ACC112 (cell line): ENCODE data around the gene MIS12.

Experiments
- H2AFZ ChIP-seq: fragments of 200-600 bp; sonication (generic); one replicate; pipeline ENCODE4 v1.6.0; 2017; ENCODE audit warnings: antibody characterized with exemption, low read length; ENCODE audit not compliant: unreplicated experiment
- H3K27ac ChIP-seq: fragments of 200-600 bp; sonication (generic); 2 replicates; pipeline ENCODE4 v1.5.1; 2014; ENCODE audit warnings: low read depth, mild to moderate bottlenecking, antibody characterized with exemption, low read length, moderate library complexity
- H3K27me3 ChIP-seq: fragments of 200-600 bp; sonication (generic); 2 replicates; pipeline ENCODE4 v1.6.1; 2014; ENCODE audit warnings: mild to moderate bottlenecking, antibody characterized with exemption, low read length, moderate library complexity, mixed read lengths; ENCODE audit not compliant: insufficient read depth
- H3K36me3 ChIP-seq: fragments of 200-600 bp; sonication (generic); 2 replicates; pipeline ENCODE4 v1.6.1; 2016; ENCODE audit warnings: mild to moderate bottlenecking, antibody characterized with exemption, low read length, moderate library complexity, mixed read lengths; ENCODE audit not compliant: insufficient read depth
- H3K4me1 ChIP-seq: fragments of 200-600 bp; sonication (generic); one replicate; pipeline ENCODE4 v1.6.1; 2016; ENCODE audit warnings: low read length, mixed read lengths; ENCODE audit not compliant: insufficient read depth, unreplicated experiment, control insufficient read depth
- H3K4me3 ChIP-seq: fragments of 200-600 bp; sonication (generic); 2 replicates; pipeline ENCODE4 v1.5.1; 2014; ENCODE audit warnings: mild to moderate bottlenecking, low read depth, low read length
- H3K79me2 ChIP-seq: fragments of 200-600 bp; sonication (generic); one replicate; pipeline ENCODE4 v1.6.0; 2016; ENCODE audit warnings: low read length; ENCODE audit not compliant: control insufficient read depth, unreplicated experiment, insufficient read depth

MIS12 gene

GRCh38 chr17:5499476-5500231 is 13.3 kb downstream of the MIS12 start:
- Histone ChIP-seq H3K27ac (no peak overlapping the region), H3K79me2 (no peaks in the 10 kb centered on the region), H3K4me1 (no peaks in the 10 kb centered on the region), H3K27me3 (no peaks in the 10 kb centered on the region), H3K36me3 (no peaks in the 10 kb centered on the region), H3K4me3 (peak overlapping the region; percentile 82), H2AFZ (no peak overlapping the region)

GRCh38 chr17:5500247-5500588 is 13.9 kb downstream of the MIS12 start:
- Histone ChIP-seq H3K27me3 (no peaks in the 10 kb centered on the region), H2AFZ (peak overlapping the region; percentile 64)

DNA sequence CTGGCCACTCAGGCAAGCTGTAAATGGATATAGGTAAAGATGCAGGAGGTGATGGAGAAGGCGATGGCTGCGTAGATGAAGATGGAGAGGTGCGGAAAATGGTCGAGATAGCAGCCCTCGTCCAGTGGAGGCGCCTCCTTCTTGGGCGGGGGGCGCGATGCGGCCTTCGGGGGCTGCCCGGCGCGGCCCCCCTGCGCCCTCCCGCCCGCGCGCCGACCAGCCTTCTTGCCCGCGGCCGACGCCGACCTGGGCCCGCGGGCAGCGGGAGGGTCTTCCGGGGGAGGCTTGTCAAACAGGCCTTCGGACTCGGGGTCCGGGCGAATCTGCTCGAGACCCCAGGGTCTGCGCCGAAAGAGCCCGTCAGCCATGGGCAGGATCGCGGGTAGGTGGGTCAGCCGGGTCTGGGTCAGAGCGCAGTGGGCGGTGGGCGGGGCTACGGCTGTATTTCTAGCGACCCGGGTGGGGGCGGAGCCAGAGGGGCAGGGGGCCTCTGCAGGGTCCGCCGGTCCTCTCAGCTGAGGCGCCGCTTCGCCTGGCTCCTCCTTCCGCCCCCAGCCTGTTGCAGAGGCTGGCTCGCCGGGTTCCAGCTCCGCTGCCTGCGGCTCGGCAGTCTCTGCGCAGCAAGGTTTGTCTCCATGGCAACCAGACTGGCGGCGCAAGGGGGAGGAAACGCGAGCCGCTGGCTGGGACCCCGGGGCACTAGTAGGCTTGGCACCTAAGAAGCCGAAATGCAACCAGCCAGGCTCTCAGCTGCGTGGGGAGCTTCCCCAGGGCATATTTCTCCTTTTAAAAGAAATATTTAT is 14.4 kb downstream of the MIS12 start:
- Histone ChIP-seq H3K27me3 (no peaks in the 10 kb centered on the region), H3K79me2 (no peaks in the 10 kb centered on the region), H3K27ac (no peak overlapping the region), H3K4me3 (peak overlapping the region; percentile 82), H3K4me1 (no peaks in the 10 kb centered on the region), H3K36me3 (no peaks in the 10 kb centered on the region), H2AFZ (peak overlapping the region; percentile 64)

More at GRCh38 chr17:5500247-5500588, 13.9 kb downstream of the MIS12 start:
- peak overlapping the region; percentile 82 for H3K4me3 ChIP-seq
- H3K36me3 ChIP-seq = no peaks in the 10 kb centered on the region
- H3K27ac ChIP-seq = no peak overlapping the region
- H3K79me2 ChIP-seq = no peaks in the 10 kb centered on the region
- no peaks in the 10 kb centered on the region for H3K4me1 ChIP-seq

- H2AFZ ChIP-seq = no peak overlapping the region
- no peaks in the 10 kb centered on the region for H3K36me3 ChIP-seq
- H3K4me1 ChIP-seq = no peaks in the 10 kb centered on the region
- no peaks in the 10 kb centered on the region for H3K27me3 ChIP-seq
- no peaks in the 10 kb centered on the region for H3K79me2 ChIP-seq
- H3K4me3 ChIP-seq = no peak overlapping the region
- H3K27ac ChIP-seq = no peak overlapping the region
Observed at GRCh38 chr17:5501685-5502084, 15.3 kb downstream of the MIS12 start.

DNA sequence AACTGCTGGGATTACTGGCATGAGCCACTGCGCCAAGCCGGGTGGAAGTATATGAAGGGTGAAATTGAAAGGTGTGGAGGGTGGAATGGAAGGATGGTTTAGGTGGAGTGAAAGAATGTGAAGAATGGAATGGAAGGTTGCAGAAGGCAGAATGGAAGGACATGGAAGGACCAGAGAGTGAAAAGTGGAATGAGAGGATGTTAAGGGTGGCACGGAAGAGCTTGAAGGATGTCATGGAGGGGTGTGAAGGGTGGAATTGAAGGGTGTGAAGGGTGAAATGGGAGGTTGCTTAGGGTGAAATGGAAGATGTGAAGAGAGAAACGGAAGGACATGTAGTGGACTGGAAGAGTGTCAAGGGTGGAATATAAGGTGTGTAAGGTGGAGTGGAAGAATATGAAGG is 16.2 kb downstream of the MIS12 start:
- Histone ChIP-seq H3K27ac (no peak overlapping the region), H3K4me3 (no peak overlapping the region), H2AFZ (no peak overlapping the region), H3K36me3 (no peaks in the 10 kb centered on the region), H3K79me2 (no peaks in the 10 kb centered on the region), H3K4me1 (no peaks in the 10 kb centered on the region), H3K27me3 (no peaks in the 10 kb centered on the region)

DNA sequence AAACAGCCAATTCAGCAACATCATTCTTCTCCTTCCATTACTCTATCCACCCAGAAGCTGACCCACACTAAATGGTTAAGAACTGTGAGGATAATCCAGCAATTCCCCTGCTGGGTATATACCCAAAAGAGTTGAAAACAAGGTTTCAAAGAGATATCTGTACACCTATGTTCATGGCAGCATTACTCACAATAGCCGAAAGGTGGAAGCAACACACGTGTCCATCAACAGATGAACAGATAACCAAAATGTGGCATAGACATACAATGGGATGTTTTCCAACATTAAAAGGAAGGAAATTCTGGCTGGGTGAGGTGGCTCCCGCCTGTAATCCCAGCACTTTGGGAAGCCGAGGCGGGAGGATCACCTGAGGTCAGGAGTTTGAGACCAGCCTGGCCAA is 19.9 kb downstream of the MIS12 start:
- Histone ChIP-seq H3K79me2 (no peaks in the 10 kb centered on the region), H3K4me3 (no peak overlapping the region), H3K27ac (no peak overlapping the region), H3K36me3 (0 out of 2 replicates have a peak, but pooled peaks cover 2% of the 10 kb centered on the region), H3K27me3 (no peaks in the 10 kb centered on the region), H2AFZ (no peak overlapping the region), H3K4me1 (peaks cover 13% of the 10 kb centered on the region)

GRCh38 chr17:5508810-5509209 is 22.4 kb downstream of the MIS12 start:
- Histone ChIP-seq H3K36me3 (peaks cover 8% of the 10 kb centered on the region), H2AFZ (no peak overlapping the region), H3K27me3 (no peaks in the 10 kb centered on the region), H3K4me1 (peaks cover 13% of the 10 kb centered on the region), H3K27ac (peak overlapping the region; percentile 74), H3K4me3 (no peak overlapping the region), H3K79me2 (no peaks in the 10 kb centered on the region)

DNA sequence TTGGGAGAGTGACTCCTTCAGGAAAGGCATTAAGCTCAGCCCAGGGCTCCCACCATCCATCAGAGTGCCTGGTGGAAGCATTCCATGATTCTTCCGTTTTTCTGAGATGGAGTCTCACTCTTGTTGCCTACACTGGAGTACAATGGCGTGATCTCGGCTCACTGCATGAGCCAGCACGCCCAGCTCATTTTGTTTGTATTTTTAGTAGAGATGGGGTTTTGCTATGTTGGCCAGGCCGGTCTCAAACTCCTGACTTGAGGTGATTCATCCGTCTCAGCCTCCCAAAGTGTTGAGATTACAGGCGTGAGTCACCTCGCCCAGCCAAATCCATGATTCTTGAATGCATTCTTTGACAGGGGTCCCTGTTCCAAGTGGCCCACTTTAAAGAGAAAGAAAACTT is 23.1 kb downstream of the MIS12 start:
- Histone ChIP-seq H3K79me2 (no peaks in the 10 kb centered on the region), H3K4me1 (peaks cover 13% of the 10 kb centered on the region), H3K27me3 (no peaks in the 10 kb centered on the region), H3K36me3 (peaks cover 12% of the 10 kb centered on the region), H2AFZ (no peak overlapping the region), H3K4me3 (no peak overlapping the region), H3K27ac (peak overlapping the region; percentile 74)

DNA sequence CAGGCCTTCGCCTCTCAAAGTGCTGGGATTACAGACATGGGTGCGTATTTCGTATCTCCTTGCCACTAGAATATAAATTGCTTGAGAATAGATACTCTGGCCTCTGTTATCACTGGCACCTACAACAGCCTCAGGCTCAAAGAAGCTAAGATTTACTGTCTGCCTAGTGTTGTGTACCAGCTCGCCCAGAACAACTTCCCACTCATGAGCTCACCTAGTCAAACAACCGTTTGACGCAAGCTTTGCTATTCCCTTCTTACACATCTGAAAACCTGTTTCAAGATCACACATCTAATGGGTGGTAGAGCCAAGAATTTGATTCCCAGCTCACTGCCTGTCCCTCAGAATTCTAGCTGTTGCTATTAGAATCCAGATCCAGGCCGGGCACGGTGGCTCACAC is 24.4 kb downstream of the MIS12 start:
- Histone ChIP-seq H2AFZ (no peak overlapping the region), H3K27ac (no peak overlapping the region), H3K4me1 (peaks cover 19% of the 10 kb centered on the region), H3K36me3 (peaks cover 20% of the 10 kb centered on the region), H3K27me3 (no peaks in the 10 kb centered on the region), H3K79me2 (no peaks in the 10 kb centered on the region), H3K4me3 (no peak overlapping the region)

- H3K4me3 ChIP-seq = no peak overlapping the region
- H3K36me3 ChIP-seq = peaks cover 20% of the 10 kb centered on the region
- H3K27me3 ChIP-seq = no peaks in the 10 kb centered on the region
- no peak overlapping the region for H2AFZ ChIP-seq
- no peaks in the 10 kb centered on the region for H3K79me2 ChIP-seq
- H3K4me1 ChIP-seq = peaks cover 25% of the 10 kb centered on the region
- H3K27ac ChIP-seq = no peak overlapping the region
Observed at GRCh38 chr17:5511401-5512225, 25.2 kb downstream of the MIS12 start.
